SU-DHL-6 (cell line): Measurements from ENCODE around the gene CACNA1G.

ENCODE experiments used
- CTCF ChIP-seq: fragments of 200-600 bp; sonication (generic); IDR thresholded peaks from one replicate; pipeline ENCODE4 v1.5.1; 2017; ENCODE audit warnings: antibody characterized with exemption, mild to moderate bottlenecking, low read length, moderate library complexity; ENCODE audit not compliant: insufficient read depth, poor library complexity, severe bottlenecking
- EZH2phosphoT487 ChIP-seq: fragments of 200-600 bp; sonication (generic), shearing (Covaris generic); conservative IDR thresholded peaks from 2 replicates; pipeline ENCODE4 v1.6.1; 2018; ENCODE audit warnings: mild to moderate bottlenecking, antibody characterized with exemption, low read length, moderate library complexity, mixed read lengths

- TF ChIP-seq CTCF: no peak
- no peak for TF ChIP-seq EZH2phosphoT487
These were observed 10.0 kb downstream of the CACNA1G start for GRCh38 chr17:50570528-50570927.
